GM06990 (cell line): ENCODE measurements around the gene MAP7.

Experiments used
- DNase-seq: peaks from one replicate; pipeline ENCODE4 v3.0.0-alpha.2; 2011; ENCODE audit not compliant: insufficient read length; ENCODE audit errors: extremely low read depth
- H3K27me3 ChIP-seq: replicated peaks from 2 replicates; pipeline ENCODE4 v1.6.0; 2011; ENCODE audit warnings: low read length; ENCODE audit not compliant: control insufficient read depth, insufficient read depth
- H3K36me3 ChIP-seq: 2 replicates; pipeline ENCODE4 v1.5.1; 2011; ENCODE audit warnings: low read length; ENCODE audit not compliant: control insufficient read depth, insufficient read depth
- H3K4me3 ChIP-seq: replicated peaks from 2 replicates; pipeline ENCODE4 v1.5.1; 2011; ENCODE audit warnings: low read depth, mild to moderate bottlenecking, control low read depth, low read length
- CTCF ChIP-seq: IDR thresholded peaks from 2 replicates; pipeline ENCODE4 v1.5.1; 2011; ENCODE audit warnings: low read length, control low read depth, mild to moderate bottlenecking, inconsistent platforms; ENCODE audit not compliant: insufficient read depth, poor library complexity, severe bottlenecking

Gene MAP7

GRCh38 chr6:136546331-136546730 lies 3.9 kb downstream of the MAP7 start:
- no peak for TF ChIP-seq CTCF
- Histone ChIP-seq H3K36me3 (no peaks in the 10 kb centered on the region), H3K27me3 (no peaks in the 10 kb centered on the region; the same call in 1 of the 2 replicates), H3K4me3 (no peak overlapping the region)
- DNase-seq = no peak

- no peak overlapping the region for H3K4me3 ChIP-seq
- no peaks in the 10 kb centered on the region; the same call in 1 of the 2 replicates for H3K27me3 ChIP-seq
- no peak for TF ChIP-seq CTCF
Observed at GRCh38 chr6:136544326-136544725, 5.9 kb downstream of the MAP7 start.

GRCh38 chr6:136541395-136541794 lies 8.8 kb downstream of the MAP7 start:
- TF ChIP-seq CTCF = no peak
- Histone ChIP-seq H3K36me3 (no peaks in the 10 kb centered on the region), H3K4me3 (no peak overlapping the region), H3K27me3 (no peaks in the 10 kb centered on the region)
- DNase-seq = no peak

More at GRCh38 chr6:136544326-136544725, 5.9 kb downstream of the MAP7 start:
- H3K36me3 ChIP-seq = no peaks in the 10 kb centered on the region
- DNase-seq = no peak

GRCh38 chr6:136539967-136540652 lies 10.1 kb downstream of the MAP7 start:
- no peak overlapping the region for H3K4me3 ChIP-seq
- no peaks in the 10 kb centered on the region for H3K27me3 ChIP-seq
- DNase-seq = no peak
- no peak for TF ChIP-seq CTCF
- H3K36me3 ChIP-seq = no peaks in the 10 kb centered on the region

GRCh38 chr6:136538836-136539235 lies 11.4 kb downstream of the MAP7 start:
- no peaks in the 10 kb centered on the region for H3K36me3 ChIP-seq
- no peaks in the 10 kb centered on the region for H3K27me3 ChIP-seq
- no peak for TF ChIP-seq CTCF
- no peak for DNase-seq
- no peak overlapping the region for H3K4me3 ChIP-seq
